Stimulated activated CD4-positive, alpha-beta T cell treated with anti-CD3 and anti-CD28 coated beads, Interleukin-12 subunit alpha, Interleukin-12 subunit beta, amount 100 ng/mL, for 48 hours (primary cell): Measurements from ENCODE around the gene PIGZ.

Experiments used
- DNase-seq, 3 donors: peaks; one replicate each; pipeline ENCODE4 v3.0.0-alpha.2; 2020; ENCODE audit warnings: low read depth in 2 of 3, low spot score in 1 of 3

The PIGZ gene

GRCh38 chr3:197001972-197002700 lies 33.5 kb upstream of the PIGZ start:
- DNase-seq = no peak

GRCh38 chr3:197001106-197001971 lies 32.7 kb upstream of the PIGZ start:
- DNase-seq = no peak

GRCh38 chr3:197000211-197000610 lies 31.6 kb upstream of the PIGZ start:
- no peak for DNase-seq

GRCh38 chr3:196998966-196999760 lies 30.5 kb upstream of the PIGZ start:
- DNase-seq = no peak

GRCh38 chr3:196997311-196997710 lies 28.7 kb upstream of the PIGZ start:
- no peak for DNase-seq

GRCh38 chr3:196996454-196997265 lies 28.0 kb upstream of the PIGZ start:
- no peak for DNase-seq

GRCh38 chr3:196995646-196996355 lies 27.2 kb upstream of the PIGZ start:
- DNase-seq = no peak

GRCh38 chr3:196995027-196995426 lies 26.4 kb upstream of the PIGZ start:
- DNase-seq = no peak

- DNase-seq = no peak
Measured at GRCh38 chr3:196994056-196994455, 25.4 kb upstream of the PIGZ start.

GRCh38 chr3:196992461-196993065 lies 23.9 kb upstream of the PIGZ start:
- no peak for DNase-seq

- no peak for DNase-seq
Measured at GRCh38 chr3:196991581-196992460, 23.2 kb upstream of the PIGZ start.

- no peak for DNase-seq
Measured at GRCh38 chr3:196990601-196991007, 22.0 kb upstream of the PIGZ start.

- no peak for DNase-seq
Measured at GRCh38 chr3:196989721-196990262, 21.2 kb upstream of the PIGZ start.

- no peak for DNase-seq
Measured at GRCh38 chr3:196988241-196989029, 19.8 kb upstream of the PIGZ start.

- no peak for DNase-seq
Measured at GRCh38 chr3:196987022-196987421, 18.4 kb upstream of the PIGZ start.

GRCh38 chr3:196985954-196986885 lies 17.6 kb upstream of the PIGZ start:
- DNase-seq = no peak

GRCh38 chr3:196985298-196985697 lies 16.7 kb upstream of the PIGZ start:
- DNase-seq = no peak
